HepG2 (cell line): ENCODE results near the gene APBB2. TPM values are rescaled to one million over a fixed set of nuclear protein-coding genes. Genes with fewer than 3 reads are reported as not detected.

ENCODE experiments used
- ATAC-seq: fragments of 200-7000 bp; cut with Tn5 transposase; 3 replicates; pipeline ENCODE4 v1.9.1; 2020; ENCODE audit warnings: mild to moderate bottlenecking, moderate library complexity
- BruUV-seq: library from RNA; stranded (reverse); fragments of 400-500 nt; replicated peaks from 2 replicates; lab custom pipeline; 2021; lab: Mats Ljungman, UMichigan
- CTCF ChIA-PET: fragments of 300-600 bp; formaldehyde crosslinking; extraction: SDS; loops from one replicate; lab custom pipeline; 2021; ENCODE audit warnings: low total read pairs, inconsistent platforms, low intra/inter-chr PET ratio; lab: Yijun Ruan, JAX
- POLR2A ChIA-PET: fragments of 350-600 bp; sonication (Branson Sonifier 250); formaldehyde crosslinking; loops from one replicate; lab custom pipeline; 2020; ENCODE audit warnings: antibody characterized with exemption, inconsistent platforms; lab: Yijun Ruan, JAX
- DNase-seq: peaks from one replicate; pipeline ENCODE4 v3.0.0-alpha.2; 2015; ENCODE audit warnings: low spot score
- FAIRE-seq: peaks from 3 replicates; lab custom pipeline; 2011; peaks lifted over from hg19 to GRCh38; lab: Jason Lieb, UNC
- H2AFZ ChIP-seq: one replicate; pipeline ENCODE4 v1.6.1; 2011; ENCODE audit warnings: low read length, inconsistent platforms
- H3K27ac ChIP-seq: fragments of 300-600 bp; 3 replicates; pipeline ENCODE4 v1.8.0; 2011; ENCODE audit warnings: mixed run types, mild to moderate bottlenecking, mixed read lengths, low read length, inconsistent platforms; ENCODE audit not compliant: insufficient read depth; ENCODE audit errors: extremely low read length
- H3K27me3 ChIP-seq, 2 experiments: fragments of 200-600 bp in 1 of 2; 2 replicates in 1 of 2; 3 replicates in 1 of 2; pipeline versions ENCODE4 v1.6.0 to v1.8.0; 2011; ENCODE audit warnings: low read length in 2 of 2, mild to moderate bottlenecking in 2 of 2, moderate library complexity in 2 of 2, inconsistent platforms in 1 of 2; ENCODE audit not compliant: insufficient read depth in 2 of 2, control insufficient read depth in 1 of 2
- H3K36me3 ChIP-seq, 2 experiments: fragments of 200-600 bp in 1 of 2; replicated peaks in 1 of 2; 2 replicates in 1 of 2; 3 replicates in 1 of 2; pipeline versions ENCODE4 v1.5.1 to v1.8.0; 2011; ENCODE audit warnings: low read length in 2 of 2, inconsistent platforms in 1 of 2; ENCODE audit not compliant: insufficient read depth in 2 of 2, control insufficient read depth in 1 of 2
- H3K4me1 ChIP-seq: 2 replicates; pipeline ENCODE4 v1.5.1; 2012; ENCODE audit warnings: low read length, inconsistent platforms; ENCODE audit not compliant: insufficient read depth
- H3K4me2 ChIP-seq: 2 replicates; pipeline ENCODE4 v1.6.0; 2011; ENCODE audit warnings: low read depth, low read length, inconsistent platforms
- H3K4me3 ChIP-seq, 3 experiments: fragments of 200-600 bp in 1 of 3; sonication (generic), shearing (Covaris generic) in 1 of 3; replicated peaks in 1 of 3; 2 replicates each; pipeline ENCODE4 v1.5.1; 2011 to 2016; ENCODE audit warnings: low read length in 3 of 3, inconsistent platforms in 2 of 3, low read depth in 2 of 3, mild to moderate bottlenecking in 2 of 3, control low read depth in 1 of 3, mixed read lengths in 1 of 3; ENCODE audit not compliant: insufficient read depth in 1 of 3
- H3K79me2 ChIP-seq: one replicate; pipeline ENCODE4 v1.6.1; 2011; ENCODE audit warnings: low read length, inconsistent platforms; ENCODE audit not compliant: insufficient read depth
- H3K9ac ChIP-seq: 2 replicates; pipeline ENCODE4 v1.6.0; 2011; ENCODE audit warnings: mild to moderate bottlenecking, low read depth, low read length, inconsistent platforms; ENCODE audit not compliant: insufficient read depth
- H3K9me3 ChIP-seq: 2 replicates; pipeline ENCODE4 v1.5.1; 2012; ENCODE audit warnings: mild to moderate bottlenecking, low read length
- H4K20me1 ChIP-seq: 2 replicates; pipeline ENCODE4 v1.6.0; 2011; ENCODE audit warnings: inconsistent platforms, mild to moderate bottlenecking, low read length, moderate library complexity; ENCODE audit not compliant: insufficient read depth
- HDAC2 ChIP-seq: sonication (generic); formaldehyde crosslinking; IDR thresholded peaks from 2 replicates; pipeline ENCODE4 v1.4.0; 2020; ENCODE audit warnings: missing genetic modification reagents
- U2AF2 ChIP-seq: fragments of 200-400 bp; formaldehyde crosslinking; IDR thresholded peaks from 2 replicates; pipeline ENCODE4 v1.6.1; 2017; ENCODE audit warnings: low read depth, mild to moderate bottlenecking, low read length
- ZKSCAN1 ChIP-seq: fragments of 150-350 bp; IDR thresholded peaks from 2 replicates; pipeline ENCODE4 v1.6.1; 2014; ENCODE audit warnings: low read length
- ZNF225 ChIP-seq: sonication (generic); formaldehyde crosslinking; IDR thresholded peaks from 2 replicates; pipeline ENCODE4 v1.4.0; 2020; ENCODE audit warnings: mild to moderate bottlenecking, missing genetic modification reagents
- ZNF274 ChIP-seq: sonication (generic); formaldehyde crosslinking; IDR thresholded peaks from 2 replicates; pipeline ENCODE4 v1.5.1; 2020; ENCODE audit warnings: mild to moderate bottlenecking, missing genetic modification reagents
- WGBS: methylation state at CpG from one replicate; pipeline ENCODE4 v1.1.6; 2017; ENCODE audit warnings: low lambda C conversion rate; 5-methylcytosine and 5-hydroxymethylcytosine counted together
- in situ Hi-C: cut with HindIII; loops from 2 replicates; pipeline ENCODE4 v1.10.0; 2017; ENCODE audit warnings: low pct_unique_long_range_greater_than_20kb; ENCODE audit not compliant: extremely low pct_ligation_motif_present
- intact Hi-C: fragments of 100-400 bp; cut with micrococcal nuclease; formaldehyde crosslinking; loops from one replicate; pipeline ENCODE4 v1.10.0; 2022; ENCODE audit not compliant: unreplicated experiment
- polyA plus RNA-seq, 8 experiments: library from polyadenylated mRNA; depleted of rRNA in 3 of 8; stranded (reverse) in 7 of 8; unstranded in 1 of 8; fragments of >200 nt; fragmentation: Illumina TruSeq in 4 of 8; extraction: Trizol in 4 of 8; gene quantifications; 2 replicates each; pipeline versions ENCODE4 v1.2.1 to v1.2.3, GENCODE V29; 2011 to 2016; ENCODE audit warnings: low read depth in 4 of 8, missing spikeins in 1 of 8, mixed read lengths in 1 of 8; ENCODE audit not compliant: insufficient read depth in 1 of 8
- total RNA-seq, 5 experiments: library from RNA; depleted of rRNA; stranded (reverse); fragments of >200 nt; fragmentation: Illumina TruSeq; extraction: Trizol; gene quantifications; 2 replicates each; pipeline ENCODE4 v1.2.3, GENCODE V29; 2016; ENCODE audit warnings: low read depth in 1 of 5
- TF ChIP-seq, protein P1 (sequence below): IDR thresholded peaks from 2 replicates; pipeline ENCODE4 v1.6.1; 2016; ENCODE audit warnings: low read depth
- TF ChIP-seq, protein P2 (sequence below): IDR thresholded peaks from 2 replicates; pipeline ENCODE4 v1.6.1; 2016

Gene APBB2
- total and polyA plus RNA-seq, 2 of the 13 experiments (the other 11 are each of a cell fraction or from before 2014, with no cell fraction given), result 11.7 to 17.0 TPM

DNA sequence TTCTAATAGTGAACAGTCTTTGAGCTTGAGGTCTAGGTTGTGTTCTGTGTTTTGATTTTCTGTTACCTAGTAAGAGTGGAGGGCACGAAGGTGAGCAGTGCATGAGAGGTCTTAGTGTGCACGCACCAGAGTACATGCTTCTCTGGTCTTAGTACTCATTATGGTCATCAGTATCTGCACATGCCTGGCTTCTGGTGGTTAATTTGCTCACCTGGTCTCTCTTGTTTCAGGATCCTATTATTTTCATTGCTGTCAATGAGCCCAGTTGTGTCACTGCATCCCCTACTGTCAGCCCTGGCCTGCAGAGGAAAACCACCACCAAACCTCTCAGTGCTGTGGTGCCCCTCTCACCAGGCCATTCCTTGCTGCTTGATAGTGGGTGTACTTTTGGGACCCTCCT lies 409.7 kb downstream of the APBB2 start:
- H4K20me1 ChIP-seq, result no peaks in the 10 kb centered on the region
- in situ Hi-C loops (no loop called here), intact Hi-C loops (no loop called here)
- no peak for DNase-seq
- no peak overlapping the region for H3K4me3 ChIP-seq
- H3K4me2 ChIP-seq, result no peak overlapping the region
- WGBS, result 70% methylated on average over 2 of the region's 2 CpGs
- H3K9ac ChIP-seq, result no peak overlapping the region
- H3K4me1 ChIP-seq, result peaks cover 12% of the 10 kb centered on the region
- ChIA-PET CTCF (no interaction called here), POLR2A (no interaction called here)
- BruUV-seq, result no TSS peak
- H3K27me3 ChIP-seq, result no peaks in the 10 kb centered on the region
- TF ChIP-seq, protein P1, sequence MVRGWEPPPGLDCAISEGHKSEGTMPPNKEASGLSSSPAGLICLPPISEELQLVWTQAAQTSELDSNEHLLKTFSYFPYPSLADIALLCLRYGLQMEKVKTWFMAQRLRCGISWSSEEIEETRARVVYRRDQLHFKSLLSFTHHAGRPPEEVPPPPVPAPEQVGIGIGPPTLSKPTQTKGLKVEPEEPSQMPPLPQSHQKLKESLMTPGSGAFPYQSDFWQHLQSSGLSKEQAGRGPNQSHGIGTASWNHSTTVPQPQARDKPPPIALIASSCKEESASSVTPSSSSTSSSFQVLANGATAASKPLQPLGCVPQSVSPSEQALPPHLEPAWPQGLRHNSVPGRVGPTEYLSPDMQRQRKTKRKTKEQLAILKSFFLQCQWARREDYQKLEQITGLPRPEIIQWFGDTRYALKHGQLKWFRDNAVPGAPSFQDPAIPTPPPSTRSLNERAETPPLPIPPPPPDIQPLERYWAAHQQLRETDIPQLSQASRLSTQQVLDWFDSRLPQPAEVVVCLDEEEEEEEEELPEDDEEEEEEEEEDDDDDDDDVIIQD (CRISPR knock-in tag), result no peak
- TF ChIP-seq ZNF274 (CRISPR knock-in tag), result no peak
- TF ChIP-seq U2AF2, result no peak
- no peak for TF ChIP-seq ZNF225
- TF ChIP-seq, protein P2, sequence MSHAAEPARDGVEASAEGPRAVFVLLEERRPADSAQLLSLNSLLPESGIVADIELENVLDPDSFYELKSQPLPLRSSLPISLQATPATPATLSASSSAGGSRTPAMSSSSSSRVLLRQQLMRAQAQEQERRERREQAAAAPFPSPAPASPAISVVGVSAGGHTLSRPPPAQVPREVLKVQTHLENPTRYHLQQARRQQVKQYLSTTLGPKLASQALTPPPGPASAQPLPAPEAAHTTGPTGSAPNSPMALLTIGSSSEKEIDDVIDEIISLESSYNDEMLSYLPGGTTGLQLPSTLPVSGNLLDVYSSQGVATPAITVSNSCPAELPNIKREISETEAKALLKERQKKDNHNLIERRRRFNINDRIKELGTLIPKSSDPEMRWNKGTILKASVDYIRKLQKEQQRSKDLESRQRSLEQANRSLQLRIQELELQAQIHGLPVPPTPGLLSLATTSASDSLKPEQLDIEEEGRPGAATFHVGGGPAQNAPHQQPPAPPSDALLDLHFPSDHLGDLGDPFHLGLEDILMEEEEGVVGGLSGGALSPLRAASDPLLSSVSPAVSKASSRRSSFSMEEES (CRISPR knock-in tag), result no peak
- no peak for TF ChIP-seq HDAC2
- no peak for TF ChIP-seq ZKSCAN1
- no peak overlapping the region for H2AFZ ChIP-seq
- no peak overlapping the region for H3K27ac ChIP-seq
- H3K79me2 ChIP-seq, result no peaks in the 10 kb centered on the region
- no peaks in the 10 kb centered on the region for H3K36me3 ChIP-seq
- peak; percentile 45 for ATAC-seq
- no peaks in the 10 kb centered on the region for H3K9me3 ChIP-seq
- FAIRE-seq, result no peak
